Islet precursor cell (in vitro differentiated cells): Measurements from ENCODE around the gene FAM120B.

Experiments used
- DNase-seq: peaks from one replicate; pipeline ENCODE4 v3.0.0-alpha.2; 2018

The FAM120B gene

DNA sequence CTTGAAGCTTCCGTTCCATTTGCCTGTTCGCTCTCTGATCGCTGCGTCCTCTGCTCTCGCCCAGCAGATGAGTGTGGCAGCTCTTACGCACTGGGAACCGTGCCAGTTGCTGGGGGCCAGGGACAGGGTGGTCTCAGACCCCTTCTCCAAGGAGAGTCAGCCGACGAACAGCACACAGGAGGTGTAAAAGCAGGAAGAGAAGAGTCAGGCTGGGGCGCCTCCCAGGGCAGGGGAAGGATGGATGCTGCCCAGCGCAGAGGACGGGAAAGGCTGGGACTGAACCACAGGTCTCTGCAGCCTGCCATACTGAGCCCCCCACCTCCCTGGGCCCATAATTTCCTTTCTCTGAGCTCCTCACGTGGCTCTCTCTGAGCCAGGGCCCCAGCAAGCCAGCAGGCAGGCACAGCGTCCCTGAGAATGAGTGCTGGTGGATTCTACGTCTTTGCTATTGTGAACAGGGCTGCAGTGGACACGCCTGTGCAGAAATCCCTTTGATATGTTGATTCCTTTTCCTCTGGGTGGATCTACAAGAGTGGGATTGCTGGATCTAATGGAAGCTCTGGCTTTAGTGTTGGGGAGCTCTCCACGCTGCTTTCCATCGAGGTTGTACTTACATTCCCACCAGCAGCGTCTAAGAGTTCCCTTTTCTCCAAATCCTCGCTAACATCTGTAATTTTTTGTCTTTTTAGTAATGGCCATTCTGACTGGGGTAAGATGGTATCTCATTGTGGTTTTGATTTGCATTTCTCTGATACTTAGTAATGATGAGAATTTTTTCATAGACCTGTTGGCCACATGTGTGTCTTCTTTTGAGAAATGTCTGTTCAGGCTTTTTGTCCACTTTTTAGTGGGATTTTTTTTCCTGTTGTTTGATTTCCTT lies 142.4 kb downstream of the FAM120B start:
- no peak for DNase-seq

DNA sequence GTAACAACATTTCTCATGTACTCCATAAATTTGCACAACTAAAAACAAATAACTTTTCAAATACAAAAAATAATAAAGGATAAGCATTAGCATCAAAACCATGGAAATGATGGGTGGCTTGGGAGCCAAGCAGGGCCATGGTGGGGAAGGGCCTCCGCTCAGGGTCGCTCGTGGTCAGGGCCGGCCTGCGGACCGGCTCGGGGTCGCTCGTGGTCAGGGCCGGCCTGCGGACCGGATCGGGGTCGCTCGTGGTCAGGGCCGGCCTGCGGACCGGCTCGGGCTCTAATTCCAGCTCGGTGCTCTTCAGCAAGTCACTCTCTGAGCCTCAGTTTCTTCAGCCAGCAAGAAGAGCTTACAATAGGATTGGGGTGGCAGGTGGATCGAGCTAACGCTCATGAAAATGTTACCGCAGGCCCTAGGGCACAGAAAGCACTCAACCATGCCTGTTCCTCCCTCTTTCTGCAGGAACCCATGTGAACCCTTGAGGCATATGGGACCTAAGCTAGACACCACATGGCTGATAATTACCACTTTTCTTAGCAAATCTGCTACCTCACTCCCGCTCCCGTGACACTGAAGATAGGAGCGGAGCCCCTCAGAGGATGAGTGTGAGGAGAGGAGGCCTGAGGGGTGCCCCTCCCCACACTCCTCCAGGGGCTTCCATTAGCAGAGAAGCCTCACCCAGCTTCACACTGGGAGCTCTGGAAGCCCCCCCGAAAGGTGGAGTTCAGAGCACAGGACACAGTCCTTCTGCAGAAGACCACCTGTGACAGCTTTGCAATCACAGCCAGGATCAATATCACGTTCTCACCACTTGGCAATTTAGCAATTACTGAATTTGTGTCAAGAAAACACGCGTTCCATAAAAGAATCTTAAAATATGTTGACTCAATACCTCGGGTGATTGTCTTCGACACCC lies 143.5 kb downstream of the FAM120B start:
- peak; percentile 60 for DNase-seq

DNA sequence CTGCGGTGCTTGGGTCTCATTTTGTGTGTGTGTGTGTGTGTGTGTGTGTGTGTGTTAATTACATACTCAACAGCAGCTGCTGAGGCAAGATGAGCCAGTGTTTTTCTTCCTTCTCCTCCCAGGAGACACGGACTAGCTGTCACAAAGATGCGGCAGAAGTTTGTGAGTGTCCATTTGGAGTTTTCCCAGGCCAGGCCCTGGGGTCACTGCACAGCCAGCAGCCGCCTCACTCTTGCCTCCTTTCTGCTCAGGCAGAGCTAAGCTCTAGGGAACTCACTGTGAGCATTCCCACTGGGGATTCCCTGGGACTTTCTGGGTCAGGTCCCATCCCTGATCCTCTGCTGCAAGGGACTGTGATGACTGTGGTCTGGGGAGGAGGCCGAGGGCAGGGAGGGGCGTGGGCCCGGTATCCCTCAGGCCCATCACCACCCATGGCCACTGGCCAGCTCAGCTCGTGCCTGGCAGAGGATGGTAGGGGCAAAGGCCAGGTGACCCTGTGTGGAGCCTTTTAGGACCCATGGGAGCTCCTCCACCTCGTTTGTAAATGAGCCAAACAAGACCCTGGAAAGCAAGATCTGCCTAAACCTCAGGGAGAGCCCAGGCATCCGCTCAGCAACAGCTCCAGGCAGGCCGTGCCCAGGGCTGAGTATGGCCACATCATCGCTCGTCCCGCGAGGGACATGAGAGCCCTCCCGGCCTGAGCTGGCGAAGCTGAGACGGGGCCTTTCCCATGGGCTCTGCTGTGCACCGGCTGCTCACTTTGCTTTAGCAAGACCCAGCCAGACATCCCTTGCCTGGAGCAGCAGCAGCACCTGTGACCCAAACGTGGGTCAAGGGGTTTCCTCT lies 144.6 kb downstream of the FAM120B start:
- peak; percentile 51 for DNase-seq

DNA sequence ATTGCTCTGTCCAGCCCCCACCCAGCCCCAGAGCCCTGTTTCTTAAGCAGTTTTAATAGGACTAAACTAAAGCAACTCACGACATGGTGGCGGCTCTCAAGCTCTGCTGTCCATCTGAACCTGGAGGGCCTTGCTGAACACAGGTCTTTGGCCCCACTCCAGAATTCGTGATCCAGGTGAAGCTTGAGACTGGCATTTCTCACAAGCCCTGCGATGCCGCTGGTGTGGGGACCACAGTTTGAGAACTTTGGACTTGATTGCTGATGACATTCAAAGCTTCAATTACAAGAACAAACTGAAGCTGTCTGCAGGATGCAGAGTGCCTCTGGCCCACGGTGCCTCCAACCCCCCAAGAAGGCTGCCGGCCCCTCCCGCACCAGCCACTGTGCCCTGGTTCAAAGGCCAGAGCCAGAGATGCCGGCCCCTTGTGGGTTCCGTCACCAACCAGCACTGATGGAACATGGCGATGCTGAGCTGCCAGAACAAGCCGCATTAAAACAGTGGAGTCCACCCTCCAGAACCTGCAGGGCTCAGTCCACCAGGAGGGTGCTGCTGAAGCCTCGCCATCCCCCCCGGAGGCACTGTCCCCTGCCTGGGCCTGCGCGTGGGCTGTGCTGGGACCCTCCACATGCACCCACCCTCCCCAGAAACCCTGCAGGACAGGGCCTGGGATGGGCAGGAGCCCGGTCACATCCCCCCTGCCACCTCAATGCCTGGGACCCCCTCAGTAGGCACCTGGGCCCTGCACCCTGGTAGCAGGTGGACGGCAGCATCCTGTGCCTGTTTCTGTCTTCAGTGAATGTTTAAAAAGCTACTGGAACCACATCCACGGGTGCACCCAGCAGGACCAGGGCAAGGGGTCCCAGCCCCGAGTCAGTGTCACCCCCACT lies 145.4 kb downstream of the FAM120B start:
- peak; percentile 41 for DNase-seq

DNA sequence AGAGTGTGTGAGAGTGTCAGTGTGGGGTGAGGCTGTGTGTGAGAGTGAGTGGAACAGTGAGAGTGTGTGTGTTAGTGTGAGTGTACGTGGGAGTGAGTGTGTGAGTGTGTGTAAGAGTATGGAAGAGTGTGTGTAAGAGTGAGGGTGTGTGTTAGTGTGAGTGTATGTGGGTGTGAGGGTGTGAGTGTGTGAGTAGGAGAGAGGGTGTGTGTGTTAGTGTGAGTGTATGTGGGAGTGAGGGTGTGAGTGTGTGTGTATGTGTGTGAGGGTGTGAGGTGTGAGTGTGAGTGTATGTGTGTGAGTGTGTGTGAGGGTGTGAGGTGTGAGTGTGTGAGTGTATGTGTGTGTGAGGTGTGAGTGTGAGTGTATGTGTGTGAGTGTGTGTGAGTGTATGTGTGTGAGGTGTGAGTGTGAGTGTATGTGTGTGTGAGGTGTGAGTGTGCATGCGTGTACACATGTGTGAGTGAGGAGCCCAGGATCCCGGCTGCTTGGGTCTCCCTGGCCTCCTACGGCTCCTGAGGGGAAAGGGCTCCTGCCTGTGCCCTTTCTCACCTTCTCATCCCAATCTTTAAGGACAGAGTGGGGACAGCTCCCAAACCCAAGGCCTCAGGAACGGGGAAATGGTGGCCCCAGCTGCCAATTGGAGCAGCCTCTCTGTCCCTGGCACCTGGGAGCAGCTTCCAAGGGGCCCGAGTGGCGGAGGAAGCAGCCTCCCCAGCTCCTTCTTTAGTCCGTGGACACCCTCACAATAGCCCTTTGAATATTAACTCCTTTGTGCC lies 146.4 kb downstream of the FAM120B start:
- no peak for DNase-seq

DNA sequence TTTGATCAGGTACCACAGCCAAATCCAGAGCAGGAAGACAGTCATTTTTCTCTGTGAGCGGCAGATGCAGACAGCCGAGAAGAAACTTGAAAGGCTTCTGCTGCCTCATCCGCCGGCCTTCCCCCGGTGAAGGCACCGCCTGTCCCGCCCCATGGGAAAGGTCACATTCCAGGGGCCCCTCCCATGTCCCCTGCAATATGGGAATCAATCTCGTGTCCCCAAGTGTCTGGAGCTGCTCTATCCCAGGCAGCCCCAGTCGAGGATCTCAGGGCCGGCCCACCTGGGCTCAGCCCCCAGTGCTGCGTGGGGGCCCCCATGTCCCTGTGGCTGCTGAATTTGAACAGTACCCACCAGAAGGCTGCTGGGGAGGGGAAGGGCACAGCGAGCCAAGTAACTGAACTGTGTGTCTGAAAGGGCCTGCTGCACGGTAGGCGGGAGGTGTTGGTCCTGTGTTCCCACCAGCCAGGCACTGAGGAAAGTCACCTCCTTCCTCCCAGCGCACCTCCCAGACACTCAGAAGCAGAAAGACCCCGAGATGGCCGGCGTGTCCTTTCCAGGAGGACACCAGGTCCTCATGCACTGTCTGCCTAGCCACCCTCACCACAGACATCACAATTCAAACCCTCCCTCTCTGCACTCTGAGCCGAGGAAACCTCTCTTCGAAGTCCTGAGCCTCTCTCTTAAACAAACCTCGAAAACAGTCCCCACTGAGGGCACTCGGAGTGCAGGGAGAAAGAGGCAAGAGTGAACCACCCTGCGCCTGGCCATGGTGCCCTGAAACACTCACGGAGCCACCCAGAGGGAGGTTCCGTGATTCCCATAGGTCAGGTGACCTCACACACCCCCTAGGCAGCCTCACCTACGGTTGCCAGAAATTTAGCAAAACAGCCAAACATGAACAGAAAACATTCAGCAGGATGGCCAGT lies 147.3 kb downstream of the FAM120B start:
- DNase-seq: peak; percentile 47

DNA sequence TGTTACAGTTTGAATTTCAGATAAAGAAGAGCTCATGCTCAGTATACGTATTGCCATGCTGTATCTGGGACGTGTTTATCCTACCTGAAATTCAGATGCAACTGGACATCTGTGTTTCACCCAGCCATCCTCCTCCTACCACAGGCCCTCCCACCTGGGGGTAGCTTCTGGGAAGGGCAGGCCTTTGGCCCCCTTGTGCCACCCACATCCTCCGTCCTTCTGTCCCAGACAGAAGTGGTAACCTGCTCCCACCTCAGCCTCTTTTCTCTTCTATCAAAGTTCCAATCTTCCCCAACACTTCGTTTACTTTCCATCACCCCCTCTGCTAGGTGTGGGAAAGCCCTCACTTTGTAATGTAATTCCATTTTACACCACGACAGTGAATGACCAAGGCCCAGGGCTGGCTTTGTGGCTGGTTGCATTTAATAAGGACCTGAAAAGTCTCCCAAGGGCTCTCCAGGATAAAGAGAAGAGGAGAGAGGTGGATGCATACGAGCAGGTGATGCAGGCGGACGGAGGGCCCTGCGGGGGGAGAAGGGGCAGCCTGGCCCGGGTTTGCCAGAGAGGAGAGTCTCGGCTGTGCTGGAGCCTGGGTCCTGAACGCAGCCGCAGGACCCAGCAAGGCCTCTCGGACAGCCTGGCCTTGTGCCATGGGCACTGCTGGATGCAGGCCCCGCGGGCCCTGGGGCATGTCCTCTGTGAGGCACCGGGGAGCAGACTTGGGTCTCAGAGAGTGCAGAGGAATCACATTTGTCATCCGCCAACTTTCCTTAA lies 148.1 kb downstream of the FAM120B start:
- DNase-seq: peak; percentile 49

DNA sequence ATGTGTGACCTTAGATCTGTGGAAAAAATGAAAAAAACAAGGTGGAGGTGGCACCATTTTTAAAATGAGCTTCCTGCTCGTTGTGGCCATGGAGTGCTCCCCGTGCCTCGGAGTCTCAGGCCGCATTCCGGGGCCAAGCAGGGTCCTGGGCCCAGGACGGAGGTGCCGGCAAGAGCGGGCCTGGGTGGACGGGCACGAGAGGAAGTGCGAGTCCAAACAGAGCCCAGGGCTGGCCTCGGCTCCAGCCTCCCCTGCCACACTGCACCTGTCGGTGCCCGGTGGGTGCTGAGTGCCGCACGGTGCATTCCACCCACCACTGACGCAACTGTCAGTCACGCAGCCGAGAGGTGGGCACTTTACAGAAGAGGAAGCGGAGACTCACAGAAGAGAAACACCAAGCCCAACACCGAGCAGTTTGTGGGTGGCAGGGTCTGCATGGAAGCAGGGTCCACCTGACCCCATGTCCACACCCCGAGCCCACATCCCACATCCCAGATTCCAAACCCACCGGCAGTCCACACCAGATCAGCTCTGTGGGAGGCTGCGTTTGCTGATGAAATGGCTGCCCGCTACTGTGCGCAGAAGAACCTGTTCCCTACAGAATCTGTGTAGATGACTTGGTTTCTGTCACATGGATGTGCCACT lies 148.9 kb downstream of the FAM120B start:
- DNase-seq: peak; percentile 46

DNA sequence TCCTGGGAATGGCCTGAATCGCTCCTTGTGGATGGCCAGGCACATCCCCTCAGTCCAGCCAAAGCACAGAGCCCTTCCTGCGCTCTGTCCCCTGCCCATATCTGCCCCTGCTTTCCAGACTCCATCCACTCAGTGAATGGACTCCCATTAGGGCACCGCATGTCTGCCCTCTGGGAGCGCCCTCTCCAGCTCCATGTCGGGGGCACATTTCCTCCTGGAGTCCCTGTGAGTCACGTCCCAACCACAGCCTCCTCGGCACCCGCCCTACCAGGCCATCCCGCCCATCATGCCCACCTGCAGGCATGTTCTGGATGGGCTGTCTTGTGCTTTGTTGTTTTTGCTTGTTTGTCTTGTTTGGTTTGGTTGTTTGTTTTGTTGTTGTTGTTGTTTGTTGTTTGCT lies 149.8 kb downstream of the FAM120B start:
- DNase-seq: no peak
